DMS79 (cell line): ENCODE results near the gene MYLK.

Experiments used
- DNase-seq: peaks from one replicate; lab custom pipeline; 2025; lab: John Stamatoyannopoulos, UW

Gene MYLK

GRCh38 chr3:123831420-123831819, 52.7 kb downstream of the MYLK start:
- DNase-seq: no peak

GRCh38 chr3:123821920-123822319, 62.2 kb downstream of the MYLK start:
- DNase-seq: no peak

GRCh38 chr3:123819949-123820348, 64.2 kb downstream of the MYLK start:
- DNase-seq: no peak

GRCh38 chr3:123818921-123819429, 65.2 kb downstream of the MYLK start:
- DNase-seq: no peak

- no peak for DNase-seq
Observed at GRCh38 chr3:123818324-123818920, 65.7 kb downstream of the MYLK start.

GRCh38 chr3:123817413-123817812, 66.7 kb downstream of the MYLK start:
- DNase-seq: no peak

GRCh38 chr3:123816673-123817207, 67.4 kb downstream of the MYLK start:
- DNase-seq: no peak

- DNase-seq: no peak
Observed at GRCh38 chr3:123815981-123816380, 68.2 kb downstream of the MYLK start.

GRCh38 chr3:123813876-123814275, 70.3 kb downstream of the MYLK start:
- no peak for DNase-seq

GRCh38 chr3:123809597-123809996, 74.5 kb downstream of the MYLK start:
- no peak for DNase-seq

GRCh38 chr3:123808812-123809211, 75.3 kb downstream of the MYLK start:
- no peak for DNase-seq

- peak; percentile 36 for DNase-seq
Observed at GRCh38 chr3:123807820-123808219, 76.3 kb downstream of the MYLK start.

- DNase-seq: no peak
Observed at GRCh38 chr3:123805504-123805903, 78.6 kb downstream of the MYLK start.

- no peak for DNase-seq
Observed at GRCh38 chr3:123805101-123805500, 79.0 kb downstream of the MYLK start.

- no peak for DNase-seq
Observed at GRCh38 chr3:123804676-123805075, 79.5 kb downstream of the MYLK start.

- DNase-seq: no peak
Observed at GRCh38 chr3:123803521-123803920, 80.6 kb downstream of the MYLK start.

GRCh38 chr3:123802007-123802625, 82.0 kb downstream of the MYLK start:
- no peak for DNase-seq

- no peak for DNase-seq
Observed at GRCh38 chr3:123801474-123801873, 82.7 kb downstream of the MYLK start.

GRCh38 chr3:123800362-123800682, 83.8 kb downstream of the MYLK start:
- no peak for DNase-seq

GRCh38 chr3:123799544-123800361, 84.4 kb downstream of the MYLK start:
- DNase-seq: no peak

- DNase-seq: no peak
Observed at GRCh38 chr3:123798550-123798949, 85.6 kb downstream of the MYLK start.

GRCh38 chr3:123795471-123796251, 88.5 kb downstream of the MYLK start:
- DNase-seq: no peak
